Body of pancreas (tissue), 4 donors: Measurements from ENCODE around the gene UNC93B1. TPM values are rescaled to one million over a fixed set of nuclear protein-coding genes. Genes with fewer than 3 reads are reported as not detected.
A peak's percentile ranks its signal among the peaks of the same experiment; 100 is the strongest.
"Not testable (repeated sequence)": the region's sequence is repeated elsewhere in the genome, so short reads cannot be mapped to it uniquely, and the experiment has no call there.

ENCODE experiments used
- ATAC-seq: fragments of 150-250 bp; one replicate; pipeline ENCODE4 v1.9.1; 2016
- DNase-seq, 4 donors: peaks; one replicate each; pipeline ENCODE4 v3.0.0-alpha.2; 2019
- H3K27ac ChIP-seq, 4 donors: fragments of 200-600 bp; sonication (generic); 1 replicate in 3 of 4; 2 replicates in 1 of 4; pipeline versions ENCODE4 v1.5.1 to v1.6.1; 2016 to 2019; ENCODE audit warnings: mild to moderate bottlenecking in 1 of 4, mixed read lengths in 1 of 4, moderate library complexity in 1 of 4
- H3K27me3 ChIP-seq, 2 donors: fragments of 200-600 bp; sonication (generic); one replicate each; pipeline ENCODE4 v1.6.0; 2016; ENCODE audit warnings: mild to moderate bottlenecking in 1 of 2
- H3K36me3 ChIP-seq, 2 donors: fragments of 200-600 bp; sonication (generic); replicated peaks in 1 of 2; 2 replicates each; pipeline ENCODE4 v1.5.1; 2016; ENCODE audit warnings: low read depth in 2 of 2; ENCODE audit not compliant: insufficient read depth in 1 of 2
- H3K4me1 ChIP-seq: fragments of 200-600 bp; sonication (generic); one replicate; pipeline ENCODE4 v1.6.0; 2016
- H3K4me3 ChIP-seq, 2 donors: fragments of 200-600 bp; sonication (generic); 1 replicate in 1 of 2; 2 replicates in 1 of 2; pipeline ENCODE4 v1.5.1; 2016 to 2019
- H3K9me3 ChIP-seq, 3 donors: fragments of 200-600 bp; sonication (generic); 1 replicate in 2 of 3; 2 replicates in 1 of 3; pipeline ENCODE4 v1.5.1; 2016
- CTCF ChIP-seq, 7 experiments: fragments of 450-650 bp in 4 of 7; fragments of 200-600 bp in 3 of 7; sonication (generic) in 3 of 7; IDR thresholded peaks; one replicate each; pipeline ENCODE4 v1.5.1; 2016 to 2019; ENCODE audit warnings: antibody characterized with exemption in 7 of 7
- WGBS, 2 donors: methylation state at CpG; one replicate each; pipeline ENCODE4 v1.1.5; 2017; 5-methylcytosine and 5-hydroxymethylcytosine counted together
- intact Hi-C: fragments of 100-400 bp; cut with DNase I; formaldehyde crosslinking; loops from one replicate; pipeline ENCODE4 v1.15.1; 2023
- microRNA-seq, 2 donors: library from miRNA; unstranded; fragments of <30 nt; microRNA quantifications; one replicate each; pipeline ENCODE4, GENCODE V29; 2016; ENCODE audit warnings: borderline number of aligned reads in 2 of 2, borderline replicate concordance in 2 of 2
- small RNA-seq: library from RNA; depleted of rRNA; stranded (forward); fragments of <200 nt; gene quantifications from one replicate; pipeline ENCODE3, GENCODE V24; 2016
- total RNA-seq, 2 donors: library from RNA; depleted of rRNA; stranded (reverse); fragments of >200 nt; gene quantifications; one replicate each; pipeline ENCODE4 v1.1.0, GENCODE V29; 2016

UNC93B1 gene
- total RNA-seq, 2 donors from 2014 or later: 33.9 to 40.5 TPM

- peak overlapping the region; percentile 31 to 48 for H3K4me3 ChIP-seq
- DNase-seq (peak; percentile 69 to 82 (median 76)), ATAC-seq (peak; percentile 85)
- H3K27me3 ChIP-seq, intact Hi-C loops, H3K36me3 ChIP-seq, H3K9me3 ChIP-seq, H3K4me1 ChIP-seq: not testable (repeated sequence)
- peak; percentile 28 to 88 (median 60) for TF ChIP-seq CTCF (IDR thresholded peaks at IDR 0.05)
- 0 to 1% methylated on average over 5 to 37 of the region's 57 CpGs for WGBS, 2 donors
- H3K27ac ChIP-seq: peak overlapping the region in 2 of 4 donors; percentile 49 to 51
These were observed 48.4 kb downstream of the UNC93B1 start for GRCh38 chr11:67955461-67956007.

GRCh38 chr11:67954971-67955370 is 48.9 kb downstream of the UNC93B1 start:
- not testable (repeated sequence) for ATAC-seq, H3K27ac ChIP-seq

GRCh38 chr11:67954251-67954650 is 49.6 kb downstream of the UNC93B1 start:
- intact Hi-C loops, H3K4me3 ChIP-seq, H3K4me1 ChIP-seq, H3K9me3 ChIP-seq, ATAC-seq, H3K27me3 ChIP-seq, DNase-seq, H3K27ac ChIP-seq, H3K36me3 ChIP-seq: not testable (repeated sequence)
- 84 to 88% methylated on average over 3 to 14 of the region's 14 CpGs for WGBS, 2 donors

More at GRCh38 chr11:67954971-67955370, 48.9 kb downstream of the UNC93B1 start:
- H3K4me1 ChIP-seq, intact Hi-C loops, H3K27me3 ChIP-seq, H3K36me3 ChIP-seq, H3K9me3 ChIP-seq, DNase-seq: not testable (repeated sequence)
- peak overlapping the region in 1 of 2 donors; percentile 31 for H3K4me3 ChIP-seq
- WGBS, 2 donors: 15% methylated on average over 14 of the region's 26 CpGs; no CpG with 5 or more reads in 1 of the 2 donors

- ATAC-seq, DNase-seq, H3K36me3 ChIP-seq, H3K27me3 ChIP-seq, H3K4me1 ChIP-seq, H3K9me3 ChIP-seq, H3K4me3 ChIP-seq, intact Hi-C loops, H3K27ac ChIP-seq: not testable (repeated sequence)
- WGBS, 2 donors: 70 to 84% methylated on average over 5 to 8 of the region's 8 CpGs
These were observed 53.2 kb downstream of the UNC93B1 start for GRCh38 chr11:67950705-67951104.

GRCh38 chr11:67947785-67948184 is 56.1 kb downstream of the UNC93B1 start:
- H3K36me3 ChIP-seq, H3K4me1 ChIP-seq, H3K4me3 ChIP-seq, ATAC-seq, H3K9me3 ChIP-seq, H3K27me3 ChIP-seq, DNase-seq, intact Hi-C loops, H3K27ac ChIP-seq: not testable (repeated sequence)
- 89% methylated on average over 5 of the region's 7 CpGs; no CpG with 5 or more reads in 1 of the 2 donors for WGBS, 2 donors

- H3K27ac ChIP-seq, intact Hi-C loops, H3K36me3 ChIP-seq, H3K4me3 ChIP-seq, ATAC-seq, H3K27me3 ChIP-seq, DNase-seq, H3K4me1 ChIP-seq, H3K9me3 ChIP-seq: not testable (repeated sequence)
- 84 to 92% methylated on average over 4 of the region's 4 CpGs for WGBS, 2 donors
These were observed 57.5 kb downstream of the UNC93B1 start for GRCh38 chr11:67946403-67946802.

- H3K9me3 ChIP-seq, H3K36me3 ChIP-seq, ATAC-seq, H3K4me3 ChIP-seq, DNase-seq, intact Hi-C loops, H3K4me1 ChIP-seq, H3K27ac ChIP-seq, H3K27me3 ChIP-seq: not testable (repeated sequence)
- WGBS, 2 donors: 59% methylated on average over 5 of the region's 5 CpGs; no CpG with 5 or more reads in 1 of the 2 donors
These were observed 60.5 kb downstream of the UNC93B1 start for GRCh38 chr11:67943406-67943805.

Small RNA genes lying within 50 kb of the gene (microRNA-seq; reads per million reads assigned to microRNA genes)
- 0 reads per million in 2 donors for gene MIR4691
- gene MIR6753: 0 reads per million in 2 donors
- 0 to 2.3 reads per million in 2 donors for gene MIR7113

Small RNA genes lying within 50 kb of the gene (small RNA-seq; reads per million reads assigned to genes)
- gene MIR6753: not detected

Other genes starting within 250 kb of the UNC93B1 start
- gene ALDH3B1, start 6.2 kb upstream of the UNC93B1 start, total RNA-seq: 10 to 100 TPM; 15.2 to 18.4 TPM
- gene NDUFS8, start 26.6 kb upstream of the UNC93B1 start, total RNA-seq: 100 to 1,000 TPM; 108 to 109 TPM
- gene TCIRG1, start 34.9 kb upstream of the UNC93B1 start, total RNA-seq: 100 to 1,000 TPM; 488 to 798 TPM
- gene CHKA, start 117.3 kb upstream of the UNC93B1 start, total RNA-seq: 10 to 100 TPM; 72.1 to 92.6 TPM
- 10 to 100 TPM; 30.0 to 32.2 TPM for gene KMT5B, start 209.2 kb upstream of the UNC93B1 start, total RNA-seq